Measurements from ENCODE around the gene CACNA2D2.

The CACNA2D2 gene

GRCh38 chr3:50550079-50550736, 46.8 kb upstream of the CACNA2D2 start:
- no peaks in the 10 kb centered on the region for H3K36me3 ChIP-seq (ENCODE audit: control insufficient read depth in 2 of 2, insufficient read depth in 1 of 2, low read length in 2 of 2)
- H3K4me1 ChIP-seq (ENCODE audit: control insufficient read depth, insufficient read depth, low read length): no peaks in the 10 kb centered on the region
- no peak overlapping the region for H3K4me3 ChIP-seq (ENCODE audit: low read depth, low read length)
- no peaks in the 10 kb centered on the region for H3K9me3 ChIP-seq (ENCODE audit: control insufficient read depth, insufficient read depth, low read depth, low read length)
- no peak overlapping the region for H3K27ac ChIP-seq (ENCODE audit: extremely low read depth, low read depth, low read length)
- ChIA-PET POLR2A (no interaction called here), CTCF (interaction anchor here (0.5 to 2.8 kb wide), 21 partner anchors 10 to 861 kb away, joined by 3 to 27 read pairs (median 4); partner anchors contain the start of genes CYB561D2, HEMK1 and NPRL2)
- TF ChIP-seq ZNF623 (tag by site-specific recombination; IDR thresholded peaks at IDR 0.05) (no peak), ZFP3 (tag by site-specific recombination; IDR thresholded peaks at IDR 0.05; ENCODE audit: low read depth) (no peak), ZNF654 (tag by site-specific recombination; IDR thresholded peaks at IDR 0.05; ENCODE audit: low read depth) (peak; percentile 51), MEIS1 (CRISPR knock-in tag; IDR thresholded peaks at IDR 0.05; ENCODE audit: borderline replicate concordance) (no peak), PRDM2 (tag by site-specific recombination; IDR thresholded peaks at IDR 0.05; ENCODE audit: borderline replicate concordance) (no peak), ZBTB8A (tag by site-specific recombination; IDR thresholded peaks at IDR 0.05) (no peak), ZNF558 (tag by site-specific recombination; IDR thresholded peaks at IDR 0.05) (no peak)
- TF ChIP-seq, protein P1, sequence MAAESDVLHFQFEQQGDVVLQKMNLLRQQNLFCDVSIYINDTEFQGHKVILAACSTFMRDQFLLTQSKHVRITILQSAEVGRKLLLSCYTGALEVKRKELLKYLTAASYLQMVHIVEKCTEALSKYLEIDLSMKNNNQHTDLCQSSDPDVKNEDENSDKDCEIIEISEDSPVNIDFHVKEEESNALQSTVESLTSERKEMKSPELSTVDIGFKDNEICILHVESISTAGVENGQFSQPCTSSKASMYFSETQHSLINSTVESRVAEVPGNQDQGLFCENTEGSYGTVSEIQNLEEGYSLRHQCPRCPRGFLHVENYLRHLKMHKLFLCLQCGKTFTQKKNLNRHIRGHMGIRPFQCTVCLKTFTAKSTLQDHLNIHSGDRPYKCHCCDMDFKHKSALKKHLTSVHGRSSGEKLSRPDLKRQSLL (tag by site-specific recombination; IDR thresholded peaks at IDR 0.05): no peak

GRCh38 chr3:50549226-50549625, 45.8 kb upstream of the CACNA2D2 start:
- H3K9me3 ChIP-seq (ENCODE audit: control insufficient read depth, insufficient read depth, low read depth, low read length): no peaks in the 10 kb centered on the region
- TF ChIP-seq ZNF341 (tag by site-specific recombination; IDR thresholded peaks at IDR 0.05; ENCODE audit: low read depth) (no peak), GLIS1 (tag by site-specific recombination; IDR thresholded peaks at IDR 0.05) (peak; percentile 26; the same call in 1 of the 2 replicates), ZSCAN30 (tag by site-specific recombination; IDR thresholded peaks at IDR 0.05) (no peak)
- ChIA-PET POLR2A (no interaction called here), CTCF (interaction anchor here (0.6 to 2.8 kb wide), 11 partner anchors 10 to 1835 kb away, joined by 3 to 27 read pairs (median 5); partner anchors contain the start of genes CYB561D2, HEMK1 and NPRL2)
- no peaks in the 10 kb centered on the region for H3K4me1 ChIP-seq (ENCODE audit: control insufficient read depth, insufficient read depth, low read length)
- H3K4me3 ChIP-seq (ENCODE audit: low read depth, low read length): no peak overlapping the region
- H3K36me3 ChIP-seq (ENCODE audit: control insufficient read depth in 2 of 2, insufficient read depth in 1 of 2, low read length in 2 of 2): no peaks in the 10 kb centered on the region
- no peak overlapping the region for H3K27ac ChIP-seq (ENCODE audit: extremely low read depth, low read depth, low read length)

GRCh38 chr3:50545781-50546180, 42.3 kb upstream of the CACNA2D2 start:
- Histone ChIP-seq H3K4me1 (ENCODE audit: control insufficient read depth, insufficient read depth, low read length) (no peaks in the 10 kb centered on the region), H3K36me3 (ENCODE audit: control insufficient read depth in 2 of 2, insufficient read depth in 1 of 2, low read length in 2 of 2) (no peaks in the 10 kb centered on the region), H3K9me3 (ENCODE audit: control insufficient read depth, insufficient read depth, low read depth, low read length) (no peaks in the 10 kb centered on the region), H3K27ac (ENCODE audit: extremely low read depth, low read depth, low read length) (no peak overlapping the region), H3K4me3 (ENCODE audit: low read depth, low read length) (no peak overlapping the region)
- ChIA-PET POLR2A (no interaction called here), CTCF (no interaction called here)
- TF ChIP-seq ZNF473 (tag by site-specific recombination; IDR thresholded peaks at IDR 0.05) (no peak), ZNF341 (tag by site-specific recombination; IDR thresholded peaks at IDR 0.05; ENCODE audit: low read depth) (no peak), ZBTB17 (tag by site-specific recombination; IDR thresholded peaks at IDR 0.05) (no peak), ZNF354C (tag by site-specific recombination; IDR thresholded peaks at IDR 0.05; ENCODE audit: borderline replicate concordance, low read depth) (no peak), ZNF280D (tag by site-specific recombination; IDR thresholded peaks at IDR 0.05) (no peak), ZNF580 (tag by site-specific recombination; IDR thresholded peaks at IDR 0.05) (no peak)
- TF ChIP-seq, protein P2, sequence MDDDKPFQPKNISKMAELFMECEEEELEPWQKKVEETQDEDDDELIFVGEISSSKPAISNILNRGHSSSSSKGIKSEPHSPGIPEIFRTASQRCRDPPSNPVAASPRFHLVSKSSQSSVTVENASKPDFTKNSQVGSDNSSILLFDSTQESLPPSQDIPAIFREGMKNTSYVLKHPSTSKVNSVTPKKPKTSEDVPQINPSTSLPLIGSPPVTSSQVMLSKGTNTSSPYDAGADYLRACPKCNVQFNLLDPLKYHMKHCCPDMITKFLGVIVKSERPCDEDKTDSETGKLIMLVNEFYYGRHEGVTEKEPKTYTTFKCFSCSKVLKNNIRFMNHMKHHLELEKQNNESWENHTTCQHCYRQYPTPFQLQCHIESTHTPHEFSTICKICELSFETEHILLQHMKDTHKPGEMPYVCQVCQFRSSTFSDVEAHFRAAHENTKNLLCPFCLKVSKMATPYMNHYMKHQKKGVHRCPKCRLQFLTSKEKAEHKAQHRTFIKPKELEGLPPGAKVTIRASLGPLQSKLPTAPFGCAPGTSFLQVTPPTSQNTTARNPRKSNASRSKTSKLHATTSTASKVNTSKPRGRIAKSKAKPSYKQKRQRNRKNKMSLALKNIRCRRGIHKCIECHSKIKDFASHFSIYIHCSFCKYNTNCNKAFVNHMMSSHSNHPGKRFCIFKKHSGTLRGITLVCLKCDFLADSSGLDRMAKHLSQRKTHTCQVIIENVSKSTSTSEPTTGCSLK (tag by site-specific recombination; IDR thresholded peaks at IDR 0.05): no peak

Measured in HEK293 (cell line).